Daoy (cell line): ENCODE results near the gene GALNS. TPM values are rescaled to one million over a fixed set of nuclear protein-coding genes. Genes with fewer than 3 reads are reported as not detected.
"Not testable (repeated sequence)": the region's sequence is repeated elsewhere in the genome, so short reads cannot be mapped to it uniquely, and the experiment has no call there.

Experiments
- DNase-seq: peaks from one replicate; pipeline ENCODE4 v3.0.0-alpha.2; 2015; ENCODE audit warnings: low read depth
- total RNA-seq: library from RNA; depleted of rRNA; stranded (reverse); fragments of >200 nt; shearing (Covaris generic); gene quantifications from 2 replicates; pipeline ENCODE4 v1.2.3, GENCODE V29; 2014

GALNS gene
- total RNA-seq, 1 experiment from 2014 or later, result 4.5 TPM

DNA sequence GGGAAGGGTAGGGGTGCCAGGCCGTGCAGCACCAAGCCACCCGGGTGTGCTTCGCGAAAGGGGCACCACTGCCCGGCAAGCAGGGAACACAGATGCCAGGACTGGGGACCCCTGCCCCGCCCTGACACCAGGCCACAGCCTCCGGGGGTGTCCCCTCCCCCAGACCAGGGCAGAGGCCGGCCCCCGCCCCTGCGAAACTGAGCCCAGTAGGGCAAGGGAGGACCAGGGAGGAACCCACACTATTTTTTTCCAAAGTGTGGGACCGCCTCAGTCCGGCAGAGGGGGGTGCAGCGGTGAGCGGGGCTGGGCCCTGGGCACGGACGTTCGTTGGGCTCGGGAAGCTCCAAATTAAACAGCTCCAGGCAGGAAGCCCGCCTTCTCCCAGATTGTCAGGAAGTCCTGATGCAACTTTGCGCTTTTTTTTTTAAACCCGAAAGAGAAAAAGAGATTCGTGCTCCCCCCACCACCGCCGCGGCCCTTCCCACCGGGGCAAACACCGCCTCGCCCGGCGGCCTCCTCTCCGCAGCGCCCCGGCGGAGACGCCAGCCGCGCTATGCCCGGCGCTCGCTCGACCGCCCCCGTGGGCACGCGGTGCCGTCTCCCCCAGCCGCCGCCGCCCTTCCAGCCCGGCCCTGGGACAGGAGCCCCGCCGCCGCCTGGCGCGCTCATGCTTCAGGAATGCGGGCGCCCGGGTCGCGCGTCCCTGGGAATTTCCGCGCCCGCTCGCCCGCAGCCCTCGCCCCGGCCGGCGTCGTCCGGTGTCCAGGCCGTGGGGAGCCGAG lies 72.5 kb downstream of the GALNS start:
- DNase-seq, result peak; percentile 82

DNA sequence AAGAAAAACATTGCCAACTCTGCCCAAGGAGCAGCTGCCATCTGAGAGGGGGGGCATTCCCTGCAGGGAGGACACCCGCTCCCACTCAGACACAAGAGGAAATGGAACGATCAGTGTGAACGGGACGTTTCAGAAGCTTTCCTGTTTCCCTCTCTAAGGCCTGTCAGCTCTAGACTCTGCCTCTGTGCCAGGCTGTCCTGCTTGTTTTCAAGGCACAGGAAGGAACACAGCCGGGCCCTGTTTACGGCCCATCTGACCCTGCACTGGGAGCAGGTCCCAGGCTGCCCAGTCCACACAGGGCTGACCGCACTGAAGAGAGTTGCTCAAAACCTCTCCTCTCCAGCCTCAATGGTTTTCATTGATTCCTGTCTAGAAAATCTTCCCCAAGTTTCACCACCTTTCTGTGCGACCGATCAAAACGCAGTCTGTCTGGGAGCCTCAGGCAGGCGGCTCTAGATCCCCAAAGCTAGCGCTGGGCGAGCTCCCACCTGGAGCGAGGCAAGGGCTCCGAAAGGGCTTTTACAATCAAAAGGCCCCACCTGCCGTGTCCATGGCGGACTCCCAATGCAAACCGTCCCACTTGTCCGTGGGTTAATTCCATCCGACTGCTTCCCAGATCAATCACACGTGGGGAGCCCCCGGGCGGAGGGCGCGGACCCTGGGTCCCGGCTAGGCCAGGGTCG lies 73.2 kb downstream of the GALNS start:
- DNase-seq, result no peak

- DNase-seq, result peak; percentile 82
Observed at GRCh38 chr16:88782454-88783390, 74.0 kb downstream of the GALNS start.

GRCh38 chr16:88781140-88782077 lies 75.3 kb downstream of the GALNS start:
- DNase-seq, result no peak

DNA sequence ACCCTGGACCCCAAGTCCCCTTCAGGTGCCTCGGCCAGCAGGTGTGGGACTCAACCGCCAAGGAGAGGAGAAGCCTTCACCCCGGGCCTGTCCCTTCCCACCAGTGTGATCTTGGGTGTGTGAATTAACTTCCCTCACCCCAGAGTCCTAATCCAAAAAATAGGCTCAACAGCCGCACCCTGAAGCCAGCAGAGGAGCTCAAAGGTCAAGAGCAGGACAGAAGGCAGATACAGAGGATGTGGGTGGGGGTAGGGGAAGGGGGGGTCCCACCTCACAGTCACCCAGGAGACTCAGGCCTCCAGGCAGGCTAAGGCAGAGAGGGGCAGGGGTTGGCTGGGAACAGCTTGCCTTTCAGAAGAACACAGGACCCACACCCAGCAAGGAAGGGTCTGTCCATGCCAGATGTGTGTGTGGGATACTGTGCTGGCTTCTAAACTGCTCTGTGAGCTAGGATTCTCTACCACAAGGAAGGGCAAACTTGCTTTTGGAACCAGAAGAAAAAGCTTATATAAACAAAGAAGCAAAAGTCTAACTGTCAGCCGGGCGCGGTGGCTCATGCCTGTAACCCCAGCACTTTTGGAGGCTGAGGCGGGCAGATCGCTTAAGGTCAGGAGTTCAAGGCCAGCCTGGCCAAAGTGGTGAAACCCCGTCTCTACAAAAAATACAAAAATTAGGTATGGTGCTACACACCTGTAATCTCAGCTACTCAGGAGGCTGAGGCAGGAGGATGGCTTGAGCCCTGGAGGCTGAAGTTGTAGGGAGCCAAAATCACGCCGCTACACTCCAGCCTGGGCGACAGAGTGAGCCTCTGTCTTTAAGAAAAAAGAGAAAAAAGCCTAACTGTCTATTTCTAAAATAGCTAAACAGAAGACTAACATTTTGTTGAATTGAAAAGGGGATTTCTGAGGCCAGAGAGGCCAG lies 76.3 kb downstream of the GALNS start:
- DNase-seq, result no peak

DNA sequence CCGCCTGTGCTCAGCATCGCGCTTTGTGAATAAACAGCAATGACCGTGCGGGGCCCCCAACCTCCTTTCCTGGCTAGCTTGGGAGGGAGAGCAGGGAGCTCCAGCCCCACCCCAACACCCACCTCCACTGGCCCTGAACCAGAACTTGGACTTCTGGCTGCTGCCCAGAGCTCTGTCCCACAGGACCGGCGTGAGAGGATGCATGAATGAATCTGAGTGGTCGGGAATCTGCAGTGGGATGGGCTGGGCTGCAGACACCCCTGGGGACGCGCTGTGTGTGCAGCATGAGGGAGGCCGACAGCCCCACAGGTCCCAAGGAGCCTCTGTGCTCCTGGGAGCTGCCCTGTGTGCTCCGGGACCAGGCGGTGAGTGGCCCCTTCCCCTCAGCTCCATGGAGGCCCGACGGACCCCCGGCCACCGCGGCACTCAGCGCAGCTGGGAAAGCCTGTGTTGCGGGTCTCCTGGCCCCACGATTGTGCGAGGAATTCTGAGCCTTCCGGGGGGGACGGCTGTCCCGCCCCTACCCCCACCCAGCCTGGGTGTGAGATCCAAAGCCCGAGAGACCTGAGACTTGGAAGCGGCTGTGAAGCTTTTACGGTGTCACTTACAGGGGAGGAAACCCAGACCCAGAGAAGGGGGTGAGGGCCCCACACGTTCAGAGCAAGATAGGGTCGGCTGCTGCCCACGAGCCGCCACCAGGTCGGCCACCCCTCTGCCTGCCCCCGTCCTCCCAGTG lies 77.2 kb downstream of the GALNS start:
- DNase-seq, result no peak

DNA sequence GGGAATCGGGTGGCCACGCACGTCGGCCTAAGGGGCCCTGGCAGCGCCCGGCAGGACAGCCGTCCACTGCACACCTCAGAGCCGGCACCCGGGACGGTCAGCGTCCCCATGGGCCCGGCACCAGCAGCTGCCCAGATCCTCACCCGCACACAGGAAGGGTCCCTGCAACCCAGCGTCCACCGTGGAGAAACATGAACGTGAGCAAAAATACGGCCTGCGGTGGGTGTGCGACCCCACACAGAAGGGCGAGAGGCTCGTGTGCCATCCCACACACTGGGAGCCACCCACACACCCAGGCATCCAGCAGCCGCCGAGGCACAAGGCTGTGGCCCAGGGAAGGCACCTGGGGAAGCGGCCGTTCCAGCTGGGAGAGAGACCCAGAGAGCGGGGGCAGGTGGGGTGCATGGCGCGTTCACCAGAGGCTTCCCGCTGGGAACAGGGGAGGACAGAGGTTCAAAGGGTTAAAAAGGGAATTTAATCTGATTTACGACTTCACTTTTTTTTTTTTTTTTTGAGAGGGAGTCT lies 78.1 kb downstream of the GALNS start:
- no peak for DNase-seq

- no peak for DNase-seq
Observed at GRCh38 chr16:88778271-88778525, 78.5 kb downstream of the GALNS start.

DNA sequence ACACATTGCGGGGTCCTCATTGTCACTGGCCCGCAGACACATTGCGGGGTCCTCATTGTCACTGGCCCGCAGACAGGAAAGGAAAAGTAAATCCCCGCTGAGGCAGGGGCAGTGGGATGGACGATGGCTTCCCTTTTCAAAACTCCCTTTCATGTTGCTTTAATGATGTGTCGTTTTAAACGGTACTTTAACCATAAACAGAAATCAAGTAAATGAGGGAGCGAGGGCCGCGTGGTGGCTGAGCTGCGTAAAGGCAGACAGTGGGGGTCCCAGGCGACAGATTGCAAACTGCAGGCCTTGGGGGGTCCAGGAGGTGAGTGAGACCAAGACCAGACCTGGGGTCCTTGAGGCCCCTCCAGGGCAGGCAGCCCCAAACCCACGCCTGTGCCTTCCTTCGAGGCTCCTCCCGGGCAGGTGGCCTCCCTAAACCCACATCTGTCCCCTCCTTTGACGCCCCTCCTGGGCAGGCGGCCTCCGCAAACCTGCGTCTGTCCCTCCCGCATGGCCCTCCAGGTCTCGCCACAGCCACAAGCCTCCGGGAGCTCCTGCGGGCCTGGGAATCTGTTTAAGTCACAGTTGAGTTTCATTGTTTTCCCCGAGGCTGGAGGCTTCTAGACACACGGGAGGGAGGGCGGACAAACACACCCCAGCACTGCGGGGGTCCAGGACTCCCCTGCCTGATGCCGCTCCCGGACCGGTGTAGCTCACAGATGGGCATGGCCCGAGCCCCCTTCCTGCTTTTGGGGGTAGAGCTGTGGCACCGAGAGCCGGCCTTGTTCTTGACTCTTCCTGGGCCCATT lies 79.1 kb downstream of the GALNS start:
- DNase-seq, result no peak

- DNase-seq, result no peak
Observed at GRCh38 chr16:88775825-88776224, 80.9 kb downstream of the GALNS start.

DNA sequence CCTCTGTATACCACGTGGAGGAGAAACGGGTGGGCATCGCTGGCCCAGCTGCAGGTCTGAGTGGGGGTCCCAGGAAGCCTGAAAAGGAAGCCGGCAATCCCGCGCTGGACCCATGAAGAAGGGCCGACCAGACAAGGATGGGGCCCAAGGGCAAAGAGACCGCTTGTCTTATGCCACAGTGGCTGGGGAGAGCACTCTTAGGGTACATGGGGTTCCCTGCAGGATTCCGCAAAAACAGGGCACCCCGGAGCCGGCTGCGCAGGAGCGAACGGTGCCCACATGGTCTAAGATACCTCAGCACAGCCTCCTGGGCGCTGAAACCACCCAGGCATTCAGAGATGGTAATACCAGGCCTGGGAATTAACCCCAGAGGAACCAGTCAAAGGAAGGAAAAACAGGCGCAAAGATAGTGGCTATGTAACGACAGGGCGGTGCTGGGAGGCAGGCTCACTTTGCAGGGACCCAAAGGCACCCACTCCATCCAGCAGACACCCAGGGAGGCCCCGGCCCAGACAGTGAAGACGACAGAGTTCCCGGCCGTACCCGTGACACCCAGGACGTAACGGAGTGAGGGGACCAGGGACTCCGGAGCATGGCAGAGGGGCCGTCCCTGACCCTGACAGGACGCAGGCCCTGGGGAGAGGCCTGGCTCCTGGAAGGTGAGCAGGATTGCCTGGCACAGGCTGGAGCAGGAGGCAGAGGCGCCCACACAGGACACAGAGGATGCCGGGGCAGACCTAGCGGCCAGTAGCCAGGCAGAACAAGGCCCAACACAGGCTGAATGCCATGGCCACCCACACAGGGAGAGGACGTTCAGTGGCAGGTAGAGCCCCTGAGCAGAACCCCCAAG lies 82.0 kb downstream of the GALNS start:
- DNase-seq, result no peak

- peak; percentile 89 for DNase-seq
Observed at GRCh38 chr16:88773812-88774291, 82.9 kb downstream of the GALNS start.

- DNase-seq, result peak; percentile 89
Observed at GRCh38 chr16:88772871-88773811, 83.6 kb downstream of the GALNS start.

DNA sequence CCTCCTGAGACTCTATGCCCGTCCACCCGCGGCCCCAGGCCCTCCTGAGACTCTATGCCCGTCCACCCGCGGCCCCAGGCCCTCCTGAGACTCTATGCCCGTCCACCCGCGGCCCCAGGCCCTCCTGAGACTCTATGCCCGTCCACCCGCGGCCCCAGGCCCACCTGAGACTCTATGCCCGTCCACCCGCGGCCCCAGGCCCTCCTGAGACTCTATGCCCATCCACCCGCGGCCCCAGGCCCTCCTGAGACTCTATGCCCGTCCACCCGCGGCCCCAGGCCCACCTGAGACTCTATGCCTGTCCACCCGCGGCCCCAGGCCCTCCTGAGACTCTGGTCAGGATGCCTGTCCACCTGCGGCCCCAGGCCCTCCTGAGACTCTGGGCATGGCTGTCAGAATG lies 85.0 kb downstream of the GALNS start:
- DNase-seq, result not testable (repeated sequence)

GRCh38 chr16:88771294-88771772 lies 85.4 kb downstream of the GALNS start:
- no peak for DNase-seq
